Thyroid gland (tissue), 4 donors: ENCODE measurements around the gene ZBTB16. TPM values are rescaled to one million over a fixed set of nuclear protein-coding genes. Genes with fewer than 3 reads are reported as not detected.

Experiments
- DNase-seq, 2 donors: peaks; one replicate each; pipeline ENCODE4 v3.0.0-alpha.2; 2019
- H3K27ac ChIP-seq, 3 donors: fragments of 200-600 bp; sonication (generic); 1 replicate in 2 of 3; 2 replicates in 1 of 3; pipeline ENCODE4 v1.5.1; 2016 to 2019; ENCODE audit warnings: mild to moderate bottlenecking in 1 of 3, moderate library complexity in 1 of 3
- H3K27me3 ChIP-seq: fragments of 200-600 bp; sonication (generic); one replicate; pipeline ENCODE4 v1.5.1; 2019
- H3K36me3 ChIP-seq, 2 donors: fragments of 200-600 bp; sonication (generic); one replicate each; pipeline ENCODE4 v1.5.1; 2016 to 2019
- H3K4me1 ChIP-seq, 2 donors: fragments of 200-600 bp; sonication (generic); one replicate each; pipeline ENCODE4 v1.5.1; 2017 to 2019
- H3K4me3 ChIP-seq, 3 donors: fragments of 200-600 bp; sonication (generic); replicated peaks in 1 of 3; 1 replicate in 2 of 3; 2 replicates in 1 of 3; pipeline ENCODE4 v1.5.1; 2016; ENCODE audit warnings: mild to moderate bottlenecking in 1 of 3
- H3K9me3 ChIP-seq: fragments of 200-600 bp; sonication (generic); one replicate; pipeline ENCODE4 v1.5.1; 2017
- CTCF ChIP-seq, 6 experiments: fragments of 200-600 bp in 3 of 6; fragments of 450-650 bp in 3 of 6; sonication (generic) in 3 of 6; IDR thresholded peaks; one replicate each; pipeline ENCODE4 v1.5.1; 2016 to 2019; ENCODE audit warnings: antibody characterized with exemption in 6 of 6, mild to moderate bottlenecking in 2 of 6, inconsistent platforms in 1 of 6, moderate library complexity in 1 of 6
- POLR2A ChIP-seq, 2 donors: fragments of 450-650 bp; IDR thresholded peaks; one replicate each; pipeline ENCODE4 v1.6.1; 2017; ENCODE audit warnings: antibody characterized with exemption in 2 of 2, mild to moderate bottlenecking in 2 of 2, moderate library complexity in 1 of 2
- WGBS, 2 donors: methylation state at CpG; one replicate each; pipeline ENCODE4 v1.1.5; 2017; 5-methylcytosine and 5-hydroxymethylcytosine counted together
- intact Hi-C: fragments of 100-400 bp; cut with DNase I; formaldehyde crosslinking; loops from one replicate; pipeline ENCODE4 v1.15.1; 2023
- total RNA-seq, 4 donors: library from RNA; depleted of rRNA; stranded (reverse); fragments of >200 nt; gene quantifications; one replicate each; pipeline ENCODE4 v1.2.3, GENCODE V29; 2016

The ZBTB16 gene
- total RNA-seq, 4 donors from 2014 or later, result 157 to 385 (median 177) TPM

- no peaks in the 10 kb centered on the region for H3K9me3 ChIP-seq
- H3K27ac ChIP-seq, result peak overlapping the region; percentile 100
- TF ChIP-seq POLR2A (IDR thresholded peaks at IDR 0.05), result no peak
- TF ChIP-seq CTCF (IDR thresholded peaks at IDR 0.05), result no peak
- H3K27me3 ChIP-seq, result no peaks in the 10 kb centered on the region
- peaks cover 40 to 60% of the 10 kb centered on the region in 2 donors for H3K4me1 ChIP-seq
- peak in 1 of 2 donors; percentile 34 for DNase-seq
- 0 to 1% methylated on average over 21 to 31 of the region's 33 CpGs for WGBS, 2 donors
- H3K36me3 ChIP-seq, result peaks cover 20 to 40% of the 10 kb centered on the region in 2 donors
- intact Hi-C loops, result loop anchor here (5.0 kb wide), 2 partner anchors 122 to 202 kb away; no protein-coding TSS in a partner anchor
- H3K4me3 ChIP-seq, result peak overlapping the region; percentile 88 to 98 (median 94)
Observed at GRCh38 chr11:114059984-114060391, 477 bp downstream of the ZBTB16 start.

- 0 to 1% methylated on average over 20 to 37 of the region's 78 CpGs for WGBS, 2 donors
- TF ChIP-seq POLR2A (IDR thresholded peaks at IDR 0.05) (peak in 1 of 2 donors; percentile 58), CTCF (IDR thresholded peaks at IDR 0.05) (no peak)
- Histone ChIP-seq H3K4me3 (peak overlapping the region; percentile 88 to 98 (median 94)), H3K4me1 (peaks cover 45 to 66% of the 10 kb centered on the region in 2 donors), H3K27me3 (no peaks in the 10 kb centered on the region), H3K9me3 (no peaks in the 10 kb centered on the region), H3K36me3 (peaks cover 25 to 45% of the 10 kb centered on the region in 2 donors), H3K27ac (peak overlapping the region; percentile 100)
- intact Hi-C loops, result no loop called here
- peak in 1 of 2 donors; percentile 44 for DNase-seq
Observed at GRCh38 chr11:114060392-114061047, 1.0 kb downstream of the ZBTB16 start.

- Histone ChIP-seq H3K36me3 (peaks cover 31 to 50% of the 10 kb centered on the region in 2 donors), H3K4me3 (peak overlapping the region; percentile 88 to 98 (median 94)), H3K27me3 (no peaks in the 10 kb centered on the region), H3K27ac (peak overlapping the region; percentile 100), H3K9me3 (no peaks in the 10 kb centered on the region), H3K4me1 (peaks cover 51 to 72% of the 10 kb centered on the region in 2 donors)
- WGBS, 2 donors, result 0 to 1% methylated on average over 30 to 34 of the region's 45 CpGs
- DNase-seq, result peak in 1 of 2 donors; percentile 64
- intact Hi-C loops, result no loop called here
- TF ChIP-seq CTCF (IDR thresholded peaks at IDR 0.05) (peak in 1 of 6 experiments; percentile 6), POLR2A (IDR thresholded peaks at IDR 0.05) (peak in 1 of 2 donors; percentile 10)
Observed at GRCh38 chr11:114061048-114061680, 1.7 kb downstream of the ZBTB16 start.

- H3K9me3 ChIP-seq, result no peaks in the 10 kb centered on the region
- TF ChIP-seq CTCF (IDR thresholded peaks at IDR 0.05) (peak in 1 of 6 experiments; percentile 4), POLR2A (IDR thresholded peaks at IDR 0.05) (peak in 1 of 2 donors; percentile 84)
- intact Hi-C loops, result no loop called here
- H3K4me1 ChIP-seq, result peaks cover 56 to 72% of the 10 kb centered on the region in 2 donors
- H3K27ac ChIP-seq, result peak overlapping the region; percentile 100
- WGBS, 2 donors, result 29 to 30% methylated on average over 7 of the region's 7 CpGs
- H3K4me3 ChIP-seq, result peak overlapping the region; percentile 88 to 98 (median 94)
- peak; percentile 92 to 93 for DNase-seq
- peaks cover 35 to 50% of the 10 kb centered on the region in 2 donors for H3K36me3 ChIP-seq
- no peaks in the 10 kb centered on the region for H3K27me3 ChIP-seq
Observed at GRCh38 chr11:114061681-114062049, 2.2 kb downstream of the ZBTB16 start.

- Histone ChIP-seq H3K27me3 (no peaks in the 10 kb centered on the region), H3K36me3 (peaks cover 41 to 54% of the 10 kb centered on the region in 2 donors), H3K4me3 (peak overlapping the region in 1 of 3 donors; percentile 98), H3K27ac (peak overlapping the region; percentile 100), H3K4me1 (peaks cover 58 to 72% of the 10 kb centered on the region in 2 donors), H3K9me3 (no peaks in the 10 kb centered on the region)
- no peak for DNase-seq
- intact Hi-C loops, result no loop called here
- 96 to 99% methylated on average over 9 of the region's 9 CpGs for WGBS, 2 donors
- no peak for TF ChIP-seq POLR2A (IDR thresholded peaks at IDR 0.05)
- no peak for TF ChIP-seq CTCF (IDR thresholded peaks at IDR 0.05)
Observed at GRCh38 chr11:114062272-114062671, 2.8 kb downstream of the ZBTB16 start.
